Measurements from ENCODE around the gene SPATA22.
"Not testable (repeated sequence)": the region's sequence is repeated elsewhere in the genome, so short reads cannot be mapped to it uniquely, and the experiment has no call there.

The SPATA22 gene

GRCh38 chr17:3475251-3475685, 3.6 kb upstream of the SPATA22 start:
- H3K4me3 ChIP-seq (ENCODE audit: low read depth, low read length) = no peak overlapping the region
- TF ChIP-seq, protein P1, sequence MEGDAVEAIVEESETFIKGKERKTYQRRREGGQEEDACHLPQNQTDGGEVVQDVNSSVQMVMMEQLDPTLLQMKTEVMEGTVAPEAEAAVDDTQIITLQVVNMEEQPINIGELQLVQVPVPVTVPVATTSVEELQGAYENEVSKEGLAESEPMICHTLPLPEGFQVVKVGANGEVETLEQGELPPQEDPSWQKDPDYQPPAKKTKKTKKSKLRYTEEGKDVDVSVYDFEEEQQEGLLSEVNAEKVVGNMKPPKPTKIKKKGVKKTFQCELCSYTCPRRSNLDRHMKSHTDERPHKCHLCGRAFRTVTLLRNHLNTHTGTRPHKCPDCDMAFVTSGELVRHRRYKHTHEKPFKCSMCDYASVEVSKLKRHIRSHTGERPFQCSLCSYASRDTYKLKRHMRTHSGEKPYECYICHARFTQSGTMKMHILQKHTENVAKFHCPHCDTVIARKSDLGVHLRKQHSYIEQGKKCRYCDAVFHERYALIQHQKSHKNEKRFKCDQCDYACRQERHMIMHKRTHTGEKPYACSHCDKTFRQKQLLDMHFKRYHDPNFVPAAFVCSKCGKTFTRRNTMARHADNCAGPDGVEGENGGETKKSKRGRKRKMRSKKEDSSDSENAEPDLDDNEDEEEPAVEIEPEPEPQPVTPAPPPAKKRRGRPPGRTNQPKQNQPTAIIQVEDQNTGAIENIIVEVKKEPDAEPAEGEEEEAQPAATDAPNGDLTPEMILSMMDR (IDR thresholded peaks at IDR 0.05; ENCODE audit: low read depth, low read length, missing control alignments) = no peak
- DNase-seq (ENCODE audit: low read depth) = no peak
- in situ Hi-C loops (cut with HindIII; ENCODE audit: low sequenced_read_pairs) = no loop called here

DNA sequence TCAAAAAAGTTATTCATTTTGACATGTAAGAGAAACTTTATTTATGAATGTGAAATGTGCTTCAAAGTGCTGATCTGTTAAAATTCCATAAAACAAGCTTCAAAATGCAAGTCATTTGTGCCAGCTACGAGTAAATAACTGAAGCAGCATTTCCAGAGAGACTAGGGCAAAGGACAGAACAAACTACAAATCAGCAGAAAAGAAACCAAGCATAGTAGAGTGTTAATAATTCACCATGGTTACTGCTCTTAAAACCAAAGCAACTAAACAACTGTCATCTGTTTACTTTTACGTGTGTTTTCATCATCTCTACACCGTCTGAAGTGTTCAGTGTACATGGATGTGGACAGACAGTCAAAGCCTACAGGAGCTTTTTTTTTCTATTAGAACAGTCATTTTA, 2.6 kb upstream of the SPATA22 start:
- H3K4me3 ChIP-seq (ENCODE audit: low read depth, low read length) = no peak overlapping the region
- TF ChIP-seq, protein P1 (IDR thresholded peaks at IDR 0.05; ENCODE audit: low read depth, low read length, missing control alignments) = no peak
- in situ Hi-C loops (cut with HindIII; ENCODE audit: low sequenced_read_pairs) = no loop called here
- no peak for DNase-seq (ENCODE audit: low read depth)

- no peak overlapping the region for H3K4me3 ChIP-seq (ENCODE audit: low read depth, low read length)
- TF ChIP-seq, protein P1 (IDR thresholded peaks at IDR 0.05; ENCODE audit: low read depth, low read length, missing control alignments) = no peak
- no peak for DNase-seq (ENCODE audit: low read depth)
- in situ Hi-C loops (cut with HindIII; ENCODE audit: low sequenced_read_pairs) = no loop called here
Observed at GRCh38 chr17:3472137-3472536, 518 bp upstream of the SPATA22 start.

GRCh38 chr17:3469529-3469928, 2.1 kb downstream of the SPATA22 start:
- in situ Hi-C loops (cut with HindIII; ENCODE audit: low sequenced_read_pairs) = no loop called here
- no peak overlapping the region for H3K4me3 ChIP-seq (ENCODE audit: low read depth, low read length)
- TF ChIP-seq, protein P1 (IDR thresholded peaks at IDR 0.05; ENCODE audit: low read depth, low read length, missing control alignments) = no peak
- DNase-seq (ENCODE audit: low read depth) = no peak

GRCh38 chr17:3466355-3466754, 5.3 kb downstream of the SPATA22 start:
- H3K4me3 ChIP-seq (ENCODE audit: low read depth, low read length); DNase-seq (ENCODE audit: low read depth); in situ Hi-C loops (cut with HindIII; ENCODE audit: low sequenced_read_pairs): not testable (repeated sequence)

DNA sequence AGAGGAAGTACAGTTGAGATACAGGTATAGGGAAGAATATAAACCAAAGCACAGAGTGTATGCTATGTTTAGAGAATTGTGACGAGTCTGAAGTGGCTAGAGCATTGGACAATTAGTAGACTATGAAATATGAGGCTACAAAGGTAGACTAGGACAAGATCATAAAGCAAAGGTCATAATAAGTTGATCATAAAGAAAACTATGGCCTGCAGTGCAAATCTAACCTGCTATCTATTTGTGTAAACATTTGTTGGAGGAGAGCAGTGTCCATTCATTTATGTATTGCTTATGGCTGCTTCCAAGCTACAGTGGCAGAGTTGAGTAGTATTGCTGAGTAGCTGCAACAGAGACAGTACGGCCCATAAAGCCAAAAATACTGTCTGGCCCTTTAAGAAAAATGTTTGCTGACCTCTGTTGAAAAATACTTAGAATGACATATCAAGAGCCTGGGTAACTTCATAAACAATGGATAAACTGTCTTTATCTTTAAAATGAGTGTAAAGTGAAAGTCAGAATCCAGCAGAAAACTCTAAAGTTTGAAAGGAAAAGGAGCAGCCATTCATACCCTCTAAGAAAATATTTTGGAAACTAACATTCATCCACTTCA, 23.5 kb downstream of the SPATA22 start:
- TF ChIP-seq, protein P1 (IDR thresholded peaks at IDR 0.05; ENCODE audit: low read depth, low read length, missing control alignments) = no peak
- in situ Hi-C loops (cut with HindIII; ENCODE audit: low sequenced_read_pairs) = no loop called here
- no peak overlapping the region for H3K4me3 ChIP-seq (ENCODE audit: low read depth, low read length)
- no peak for DNase-seq (ENCODE audit: low read depth)

- H3K4me3 ChIP-seq (ENCODE audit: low read depth, low read length) = no peak overlapping the region
- DNase-seq (ENCODE audit: low read depth) = no peak
- in situ Hi-C loops (cut with HindIII; ENCODE audit: low sequenced_read_pairs) = no loop called here
- TF ChIP-seq, protein P1 (IDR thresholded peaks at IDR 0.05; ENCODE audit: low read depth, low read length, missing control alignments) = no peak
Observed at GRCh38 chr17:3447625-3448024, 24.0 kb downstream of the SPATA22 start.

Data from astrocyte of the cerebellum (primary cell).